DOHH2 (cell line): ENCODE results near the gene AKR1C3.
"Not testable (repeated sequence)": the region's sequence is repeated elsewhere in the genome, so short reads cannot be mapped to it uniquely, and the experiment has no call there.

ENCODE experiments used
- H3F3A ChIP-seq: fragments of 200-600 bp; sonication (generic), shearing (Covaris generic); 2 replicates; pipeline ENCODE4 v1.6.0; 2016; ENCODE audit warnings: antibody characterized with exemption, mild to moderate bottlenecking; ENCODE audit not compliant: control insufficient read depth, insufficient read depth
- H3K27ac ChIP-seq: fragments of 200-600 bp; sonication (generic); 2 replicates; pipeline ENCODE4 v1.5.1; 2014; ENCODE audit warnings: low read depth, mild to moderate bottlenecking, low read length, moderate library complexity
- H3K27me3 ChIP-seq: fragments of 200-600 bp; sonication (generic); 2 replicates; pipeline ENCODE4 v1.6.1; 2014; ENCODE audit warnings: mild to moderate bottlenecking, low read length, mixed read lengths; ENCODE audit not compliant: control insufficient read depth
- H3K36me3 ChIP-seq: fragments of 200-600 bp; sonication (generic); 2 replicates; pipeline ENCODE4 v1.6.1; 2014; ENCODE audit warnings: mild to moderate bottlenecking, low read length, moderate library complexity, mixed read lengths; ENCODE audit not compliant: control insufficient read depth
- H3K4me1 ChIP-seq: fragments of 200-600 bp; sonication (generic); 2 replicates; pipeline ENCODE4 v1.6.1; 2014; ENCODE audit warnings: mild to moderate bottlenecking, low read length, mixed read lengths; ENCODE audit not compliant: control insufficient read depth
- H3K4me2 ChIP-seq: fragments of 200-600 bp; sonication (generic); 2 replicates; pipeline ENCODE4 v1.6.0; 2014; ENCODE audit warnings: mild to moderate bottlenecking, low read length, moderate library complexity
- H3K4me3 ChIP-seq: fragments of 200-600 bp; sonication (generic); 2 replicates; pipeline ENCODE4 v1.5.1; 2014; ENCODE audit warnings: mild to moderate bottlenecking, low read length, mixed read lengths
- H3K79me2 ChIP-seq: fragments of 200-600 bp; sonication (generic); 2 replicates; pipeline ENCODE4 v1.6.1; 2014; ENCODE audit warnings: mild to moderate bottlenecking, low read length, mixed read lengths; ENCODE audit not compliant: control insufficient read depth
- H3K9me2 ChIP-seq: fragments of 200-600 bp; sonication (generic); replicated peaks from 2 replicates; pipeline ENCODE4 v1.6.1; 2014; ENCODE audit warnings: mild to moderate bottlenecking, low read length, mixed read lengths; ENCODE audit not compliant: control insufficient read depth
- H3K9me3 ChIP-seq: fragments of 200-600 bp; sonication (generic); 2 replicates; pipeline ENCODE4 v1.6.1; 2014; ENCODE audit warnings: antibody characterized with exemption, low read length, mixed read lengths; ENCODE audit not compliant: control insufficient read depth, insufficient read depth
- H4K20me1 ChIP-seq: fragments of 200-600 bp; sonication (generic); 2 replicates; pipeline ENCODE4 v1.6.0; 2014; ENCODE audit warnings: low read depth, mild to moderate bottlenecking, antibody characterized with exemption, low read length, moderate library complexity; ENCODE audit not compliant: control insufficient read depth, insufficient read depth
- EZH2phosphoT487 ChIP-seq: fragments of 200-600 bp; sonication (generic); IDR thresholded peaks from 2 replicates; pipeline ENCODE4 v1.6.1; 2017; ENCODE audit warnings: borderline replicate concordance, mild to moderate bottlenecking, antibody characterized with exemption, low read length, moderate library complexity, mixed read lengths
- TF ChIP-seq, protein P1 (sequence below): fragments of 200-600 bp; sonication (generic); IDR thresholded peaks from one replicate; pipeline ENCODE4 v1.5.1; 2014; ENCODE audit warnings: antibody characterized with exemption, mild to moderate bottlenecking, low read depth, low read length; ENCODE audit not compliant: poor library complexity, severe bottlenecking

Gene AKR1C3

DNA sequence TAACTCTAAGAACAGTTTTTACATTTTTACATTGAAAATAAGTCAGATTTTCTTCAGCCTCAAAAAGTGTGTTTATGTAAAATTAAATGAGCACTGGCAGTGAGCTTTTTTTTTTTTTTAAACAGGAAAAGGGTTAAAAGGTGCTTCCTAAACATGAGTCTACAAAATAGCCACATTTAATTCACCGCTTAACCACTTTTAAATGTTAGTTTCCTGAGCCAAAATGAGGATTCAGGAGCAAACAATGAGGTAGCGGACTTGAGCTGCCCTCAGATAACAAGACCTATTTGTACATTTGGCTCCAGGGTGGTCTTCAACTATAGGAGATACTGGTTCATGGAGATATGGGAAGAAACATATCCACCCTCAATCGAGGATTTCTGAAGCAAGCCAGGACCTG lies 22.8 kb downstream of the AKR1C3 start:
- Histone ChIP-seq H3K27ac (no peak overlapping the region), H3K4me1 (no peaks in the 10 kb centered on the region), H3F3A (no peaks in the 10 kb centered on the region), H3K27me3 (no peaks in the 10 kb centered on the region), H3K4me2 (no peak overlapping the region), H3K36me3 (no peaks in the 10 kb centered on the region), H3K79me2 (no peaks in the 10 kb centered on the region), H3K9me3 (no peaks in the 10 kb centered on the region), H4K20me1 (no peaks in the 10 kb centered on the region), H3K4me3 (no peak overlapping the region), H3K9me2 (no peaks in the 10 kb centered on the region)
- TF ChIP-seq EZH2phosphoT487 = no peak
- TF ChIP-seq, protein P1, sequence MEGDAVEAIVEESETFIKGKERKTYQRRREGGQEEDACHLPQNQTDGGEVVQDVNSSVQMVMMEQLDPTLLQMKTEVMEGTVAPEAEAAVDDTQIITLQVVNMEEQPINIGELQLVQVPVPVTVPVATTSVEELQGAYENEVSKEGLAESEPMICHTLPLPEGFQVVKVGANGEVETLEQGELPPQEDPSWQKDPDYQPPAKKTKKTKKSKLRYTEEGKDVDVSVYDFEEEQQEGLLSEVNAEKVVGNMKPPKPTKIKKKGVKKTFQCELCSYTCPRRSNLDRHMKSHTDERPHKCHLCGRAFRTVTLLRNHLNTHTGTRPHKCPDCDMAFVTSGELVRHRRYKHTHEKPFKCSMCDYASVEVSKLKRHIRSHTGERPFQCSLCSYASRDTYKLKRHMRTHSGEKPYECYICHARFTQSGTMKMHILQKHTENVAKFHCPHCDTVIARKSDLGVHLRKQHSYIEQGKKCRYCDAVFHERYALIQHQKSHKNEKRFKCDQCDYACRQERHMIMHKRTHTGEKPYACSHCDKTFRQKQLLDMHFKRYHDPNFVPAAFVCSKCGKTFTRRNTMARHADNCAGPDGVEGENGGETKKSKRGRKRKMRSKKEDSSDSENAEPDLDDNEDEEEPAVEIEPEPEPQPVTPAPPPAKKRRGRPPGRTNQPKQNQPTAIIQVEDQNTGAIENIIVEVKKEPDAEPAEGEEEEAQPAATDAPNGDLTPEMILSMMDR = no peak

DNA sequence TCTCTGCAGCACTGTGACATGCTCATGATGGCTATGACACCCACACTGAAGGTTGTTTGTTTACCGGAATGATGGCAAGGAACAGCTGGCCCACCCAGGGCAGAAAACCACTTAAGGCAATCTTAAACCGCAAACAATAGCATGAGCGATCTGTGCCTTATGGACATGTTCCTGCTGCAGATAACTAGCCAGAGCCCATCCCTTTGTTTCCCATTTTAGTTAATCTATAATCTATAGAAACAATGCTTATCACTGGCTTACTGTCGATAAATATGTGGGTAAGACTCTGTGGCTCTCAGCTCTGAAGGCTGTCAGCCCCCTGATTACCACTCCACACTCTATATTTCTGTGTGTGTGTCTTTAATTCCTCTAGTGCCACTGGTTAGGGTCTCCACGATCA lies 25.8 kb downstream of the AKR1C3 start:
- not testable (repeated sequence) for H3K27ac ChIP-seq, H3K9me2 ChIP-seq, H3K4me3 ChIP-seq, H3K9me3 ChIP-seq, H3K27me3 ChIP-seq, H4K20me1 ChIP-seq, H3K79me2 ChIP-seq, H3K4me2 ChIP-seq, H3K36me3 ChIP-seq, H3K4me1 ChIP-seq, H3F3A ChIP-seq

DNA sequence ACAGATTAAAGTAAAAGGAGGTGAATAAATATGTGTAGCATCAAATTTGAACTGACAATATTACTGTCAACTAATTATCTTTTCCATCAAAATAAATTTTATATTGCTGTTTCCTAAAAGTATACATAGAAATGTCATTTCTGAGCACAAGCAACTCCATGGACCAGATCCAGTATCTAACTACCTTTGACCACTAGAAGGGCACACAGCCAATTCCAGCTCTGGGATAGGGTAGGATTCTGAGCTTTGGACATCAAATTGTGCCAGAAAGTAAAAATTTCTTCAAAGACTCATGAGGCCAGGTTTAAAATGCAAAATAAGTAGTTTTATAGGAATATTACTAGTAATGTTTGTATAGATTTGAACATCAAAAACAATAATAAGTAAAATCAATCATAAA lies 29.7 kb downstream of the AKR1C3 start:
- no peak overlapping the region for H3K27ac ChIP-seq
- no peak overlapping the region for H3K4me3 ChIP-seq
- H4K20me1 ChIP-seq = no peaks in the 10 kb centered on the region
- no peaks in the 10 kb centered on the region for H3K27me3 ChIP-seq
- no peak overlapping the region for H3K4me2 ChIP-seq
- H3K4me1 ChIP-seq = no peaks in the 10 kb centered on the region
- no peaks in the 10 kb centered on the region for H3K79me2 ChIP-seq
- H3K36me3 ChIP-seq = no peaks in the 10 kb centered on the region
- TF ChIP-seq, protein P1 = no peak
- TF ChIP-seq EZH2phosphoT487 = no peak
- H3F3A ChIP-seq = no peaks in the 10 kb centered on the region
- H3K9me3 ChIP-seq = no peaks in the 10 kb centered on the region
- no peaks in the 10 kb centered on the region for H3K9me2 ChIP-seq

DNA sequence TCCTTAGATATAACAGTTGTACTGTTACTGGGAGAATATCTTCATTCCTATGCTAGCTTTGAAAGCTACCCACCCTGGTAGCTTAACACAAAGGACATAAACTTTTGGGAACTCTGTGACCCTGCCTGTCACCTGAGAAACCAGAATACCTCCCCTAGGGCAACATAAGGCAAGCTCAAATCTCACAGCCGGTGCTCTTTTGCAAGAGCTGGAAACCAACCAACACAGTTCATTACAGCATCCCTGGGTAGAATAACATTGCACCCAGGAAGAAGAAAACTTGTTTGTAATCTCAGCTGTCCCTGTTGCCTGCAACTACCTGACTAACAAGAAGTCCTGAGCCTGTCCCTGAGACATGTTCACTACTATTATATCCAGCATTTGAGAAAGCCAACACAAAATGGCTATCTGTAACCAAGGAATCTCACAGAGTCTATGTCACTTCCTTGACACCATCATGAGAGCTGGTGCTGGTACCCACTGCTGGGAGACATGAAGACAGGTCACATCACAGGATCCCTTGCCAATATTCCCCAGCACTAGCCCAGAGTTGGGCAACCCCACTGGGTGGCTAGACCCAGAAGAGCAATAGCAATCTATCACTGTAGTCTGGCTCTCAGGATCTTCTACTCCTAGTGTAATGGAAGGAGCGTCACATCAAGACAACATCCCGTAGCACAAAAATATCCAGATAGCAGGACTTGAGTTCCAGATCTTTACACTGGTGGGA lies 31.3 kb downstream of the AKR1C3 start:
- Histone ChIP-seq H3F3A (no peaks in the 10 kb centered on the region), H3K9me2 (no peaks in the 10 kb centered on the region), H4K20me1 (no peaks in the 10 kb centered on the region), H3K79me2 (no peaks in the 10 kb centered on the region), H3K4me2 (no peak overlapping the region), H3K4me1 (no peaks in the 10 kb centered on the region), H3K27me3 (no peaks in the 10 kb centered on the region), H3K27ac (no peak overlapping the region), H3K9me3 (no peaks in the 10 kb centered on the region), H3K4me3 (no peak overlapping the region), H3K36me3 (no peaks in the 10 kb centered on the region)
- no peak for TF ChIP-seq EZH2phosphoT487
- TF ChIP-seq, protein P1 = no peak
